ENCODE results near the gene SBK1. TPM values are rescaled to one million over a fixed set of nuclear protein-coding genes. Genes with fewer than 3 reads are reported as not detected.

The SBK1 gene
- total RNA-seq, 2 experiments from 2014 or later: 0.22 to 0.63 TPM

DNA sequence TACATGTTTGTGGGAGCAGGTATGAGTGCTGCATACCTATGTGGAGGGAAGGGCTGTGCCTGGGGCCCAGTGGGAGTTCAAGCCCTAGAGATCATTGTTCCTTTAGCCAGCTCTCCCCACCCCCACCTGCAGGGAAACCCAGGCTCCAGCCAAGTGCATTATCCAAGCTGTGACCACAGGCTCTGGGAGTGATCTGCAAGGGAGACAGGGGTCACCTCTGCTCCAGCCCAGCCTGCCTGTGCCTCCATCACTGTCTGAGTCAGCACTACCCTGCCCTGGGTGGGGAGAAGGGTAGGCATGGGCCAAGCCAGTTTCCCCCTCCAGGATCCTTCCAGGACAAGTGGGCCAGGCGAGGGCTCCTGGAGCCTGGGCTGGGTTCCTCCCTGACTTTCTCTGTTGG, 32.1 kb upstream of the SBK1 start:
- Histone ChIP-seq H3K4me3 (ENCODE audit: low read depth, low read length, poor library complexity, severe bottlenecking) (no peak overlapping the region), H3K36me3 (ENCODE audit: insufficient read depth, low read length) (no peaks in the 10 kb centered on the region), H3K9me2 (ENCODE audit: insufficient read depth, low read length) (no peaks in the 10 kb centered on the region), H4K20me1 (ENCODE audit: insufficient read depth, low read length) (no peaks in the 10 kb centered on the region), H3K27ac (ENCODE audit: low read depth, low read length, poor library complexity, severe bottlenecking) (no peak overlapping the region), H2AFZ (ENCODE audit: low read length) (no peak overlapping the region), H3K4me2 (ENCODE audit: low read length) (no peak overlapping the region), H3K79me2 (ENCODE audit: insufficient read depth, low read depth, low read length) (no peaks in the 10 kb centered on the region), H3K4me1 (ENCODE audit: insufficient read depth, low read length, poor library complexity, severe bottlenecking) (no peaks in the 10 kb centered on the region), H3K9me3 (ENCODE audit: low read length) (no peaks in the 10 kb centered on the region)
- DNase-seq (ENCODE audit: low spot score): no peak
- TF ChIP-seq, protein P1, sequence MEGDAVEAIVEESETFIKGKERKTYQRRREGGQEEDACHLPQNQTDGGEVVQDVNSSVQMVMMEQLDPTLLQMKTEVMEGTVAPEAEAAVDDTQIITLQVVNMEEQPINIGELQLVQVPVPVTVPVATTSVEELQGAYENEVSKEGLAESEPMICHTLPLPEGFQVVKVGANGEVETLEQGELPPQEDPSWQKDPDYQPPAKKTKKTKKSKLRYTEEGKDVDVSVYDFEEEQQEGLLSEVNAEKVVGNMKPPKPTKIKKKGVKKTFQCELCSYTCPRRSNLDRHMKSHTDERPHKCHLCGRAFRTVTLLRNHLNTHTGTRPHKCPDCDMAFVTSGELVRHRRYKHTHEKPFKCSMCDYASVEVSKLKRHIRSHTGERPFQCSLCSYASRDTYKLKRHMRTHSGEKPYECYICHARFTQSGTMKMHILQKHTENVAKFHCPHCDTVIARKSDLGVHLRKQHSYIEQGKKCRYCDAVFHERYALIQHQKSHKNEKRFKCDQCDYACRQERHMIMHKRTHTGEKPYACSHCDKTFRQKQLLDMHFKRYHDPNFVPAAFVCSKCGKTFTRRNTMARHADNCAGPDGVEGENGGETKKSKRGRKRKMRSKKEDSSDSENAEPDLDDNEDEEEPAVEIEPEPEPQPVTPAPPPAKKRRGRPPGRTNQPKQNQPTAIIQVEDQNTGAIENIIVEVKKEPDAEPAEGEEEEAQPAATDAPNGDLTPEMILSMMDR (conservative IDR thresholded peaks at IDR 0.05; ENCODE audit: low read length): no peak
- TF ChIP-seq EZH2phosphoT487 (IDR thresholded peaks at IDR 0.05; ENCODE audit: borderline replicate concordance, low read depth, low read length): no peak
- ChIA-PET POLR2A (no interaction called here), CTCF (ENCODE audit: unreplicated experiment) (no interaction called here)
- no TSS peak for BruUV-seq (replicated peaks)
- intact Hi-C loops (cut with micrococcal nuclease; ENCODE audit: unreplicated experiment): no loop called here

DNA sequence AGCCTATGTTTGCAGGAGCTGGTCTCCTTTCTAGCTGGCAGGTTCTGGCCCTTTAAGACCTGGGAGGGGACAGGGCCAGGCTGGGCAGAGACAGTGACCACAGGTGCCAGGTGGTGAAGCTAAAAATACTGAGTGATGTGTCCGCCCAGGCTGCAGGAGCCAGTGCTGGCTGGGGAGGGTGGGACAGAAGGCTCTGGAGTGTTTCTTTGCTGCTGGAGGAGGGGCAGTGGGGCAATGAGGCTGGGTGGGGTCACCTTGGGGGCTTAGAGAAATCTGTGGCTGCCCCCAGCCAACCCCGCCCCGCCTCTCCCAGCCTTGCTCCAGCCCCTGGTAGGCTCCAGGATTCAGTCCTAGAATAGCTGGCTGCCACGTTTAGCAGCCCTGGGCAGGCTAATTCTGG, 30.4 kb upstream of the SBK1 start:
- Histone ChIP-seq H4K20me1 (ENCODE audit: insufficient read depth, low read length) (no peaks in the 10 kb centered on the region), H3K36me3 (ENCODE audit: insufficient read depth, low read length) (no peaks in the 10 kb centered on the region), H3K27ac (ENCODE audit: low read depth, low read length, poor library complexity, severe bottlenecking) (no peak overlapping the region), H3K4me3 (ENCODE audit: low read depth, low read length, poor library complexity, severe bottlenecking) (no peak overlapping the region), H3K4me1 (ENCODE audit: insufficient read depth, low read length, poor library complexity, severe bottlenecking) (no peaks in the 10 kb centered on the region), H3K9me3 (ENCODE audit: low read length) (no peaks in the 10 kb centered on the region), H3K79me2 (ENCODE audit: insufficient read depth, low read depth, low read length) (no peaks in the 10 kb centered on the region), H3K9me2 (ENCODE audit: insufficient read depth, low read length) (no peaks in the 10 kb centered on the region), H2AFZ (ENCODE audit: low read length) (no peak overlapping the region), H3K4me2 (ENCODE audit: low read length) (no peak overlapping the region)
- intact Hi-C loops (cut with micrococcal nuclease; ENCODE audit: unreplicated experiment): no loop called here
- ChIA-PET POLR2A (interaction anchor here (0.5 to 0.7 kb wide), 2 partner anchors 38 to 742 kb away, joined by 3 to 5 read pairs; no protein-coding TSS in a partner anchor), CTCF (ENCODE audit: unreplicated experiment) (no interaction called here)
- DNase-seq (ENCODE audit: low spot score): no peak
- no peak for TF ChIP-seq EZH2phosphoT487 (IDR thresholded peaks at IDR 0.05; ENCODE audit: borderline replicate concordance, low read depth, low read length)
- TF ChIP-seq, protein P1 (conservative IDR thresholded peaks at IDR 0.05; ENCODE audit: low read length): no peak
- BruUV-seq (replicated peaks): no TSS peak

DNA sequence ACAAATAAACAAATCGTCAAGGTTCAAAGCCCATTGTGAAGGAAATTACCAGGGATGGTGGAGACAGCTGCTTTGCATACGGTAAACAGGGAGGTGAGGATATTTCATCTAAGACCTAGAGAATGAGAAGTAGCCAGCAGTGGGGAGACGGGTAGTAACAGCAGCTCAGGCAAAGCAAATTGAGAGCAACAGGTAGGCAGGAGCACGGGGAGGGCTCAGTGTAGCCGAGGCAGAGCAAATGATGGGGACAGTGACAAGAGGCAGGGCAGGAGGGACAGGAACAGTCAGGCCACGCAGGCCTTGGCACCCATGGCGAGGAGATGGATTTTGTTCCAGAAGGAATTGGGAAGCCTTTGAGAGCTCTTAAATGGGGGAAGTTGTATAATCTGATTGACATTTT, 29.0 kb upstream of the SBK1 start:
- Histone ChIP-seq H3K36me3 (ENCODE audit: insufficient read depth, low read length) (no peaks in the 10 kb centered on the region), H2AFZ (ENCODE audit: low read length) (no peak overlapping the region), H3K79me2 (ENCODE audit: insufficient read depth, low read depth, low read length) (no peaks in the 10 kb centered on the region), H3K9me2 (ENCODE audit: insufficient read depth, low read length) (no peaks in the 10 kb centered on the region), H3K4me3 (ENCODE audit: low read depth, low read length, poor library complexity, severe bottlenecking) (no peak overlapping the region), H3K27ac (ENCODE audit: low read depth, low read length, poor library complexity, severe bottlenecking) (no peak overlapping the region), H3K4me2 (ENCODE audit: low read length) (no peak overlapping the region), H3K9me3 (ENCODE audit: low read length) (no peaks in the 10 kb centered on the region), H3K4me1 (ENCODE audit: insufficient read depth, low read length, poor library complexity, severe bottlenecking) (no peaks in the 10 kb centered on the region), H4K20me1 (ENCODE audit: insufficient read depth, low read length) (no peaks in the 10 kb centered on the region)
- TF ChIP-seq, protein P1 (conservative IDR thresholded peaks at IDR 0.05; ENCODE audit: low read length): no peak
- no peak for TF ChIP-seq EZH2phosphoT487 (IDR thresholded peaks at IDR 0.05; ENCODE audit: borderline replicate concordance, low read depth, low read length)
- POLR2A ChIA-PET: interaction anchor here (0.6 to 1.0 kb wide), 2 partner anchors 11 to 209 kb away, joined by 4 read pairs; partner anchors contain the start of gene NPIPB7
- no peak for DNase-seq (ENCODE audit: low spot score)
- no TSS peak for BruUV-seq (replicated peaks)
- intact Hi-C loops (cut with micrococcal nuclease; ENCODE audit: unreplicated experiment): no loop called here
- CTCF ChIA-PET (ENCODE audit: unreplicated experiment): no interaction called here

Measured in OCI-LY7 (cell line).